Measurements from ENCODE around the gene PAXX.
A peak's percentile ranks its signal among the peaks of the same experiment; 100 is the strongest.

PAXX gene

GRCh38 chr9:137034709-137035506, 42.7 kb downstream of the PAXX start:
- peak; percentile 86 for DNase-seq

GRCh38 chr9:137035507-137035834, 43.2 kb downstream of the PAXX start:
- no peak for DNase-seq

- no peak for DNase-seq
These were observed 43.7 kb downstream of the PAXX start for GRCh38 chr9:137035937-137036336.

GRCh38 chr9:137037035-137037434, 44.8 kb downstream of the PAXX start:
- DNase-seq, result no peak

- no peak for DNase-seq
These were observed 45.3 kb downstream of the PAXX start for GRCh38 chr9:137037483-137037882.

- DNase-seq, result no peak
These were observed 46.7 kb downstream of the PAXX start for GRCh38 chr9:137038916-137039315.

GRCh38 chr9:137039611-137040366, 47.6 kb downstream of the PAXX start:
- no peak for DNase-seq

GRCh38 chr9:137040568-137040967, 48.3 kb downstream of the PAXX start:
- DNase-seq, result no peak

GRCh38 chr9:137041124-137041523, 48.9 kb downstream of the PAXX start:
- no peak for DNase-seq

GRCh38 chr9:137042751-137043727, 50.8 kb downstream of the PAXX start:
- no peak for DNase-seq
